B cell (primary cell): ENCODE measurements around the gene CEP295NL.

ENCODE experiments used
- CTCF ChIP-seq: fragments of 200-600 bp; IDR thresholded peaks from one replicate; pipeline ENCODE4 v1.8.0; 2022; ENCODE audit warnings: antibody characterized with exemption, mild to moderate bottlenecking
- EZH2 ChIP-seq: IDR thresholded peaks from 2 replicates; pipeline ENCODE4 v1.6.1; 2012; ENCODE audit warnings: borderline replicate concordance, low read depth, mild to moderate bottlenecking, moderate library complexity, low read length; ENCODE audit not compliant: insufficient read depth, poor library complexity, severe bottlenecking

GRCh38 chr17:78859051-78859450, 44.0 kb downstream of the CEP295NL start:
- TF ChIP-seq CTCF (no peak), EZH2 (no peak)
